Endothelial cell of umbilical vein (primary cell): ENCODE data around the gene ERLIN1. TPM values are rescaled to one million over a fixed set of nuclear protein-coding genes. Genes with fewer than 3 reads are reported as not detected.

ENCODE experiments used
- BruUV-seq: library from RNA; stranded (reverse); fragments of 400-500 nt; replicated peaks from 2 replicates; lab custom pipeline; 2021; lab: Mats Ljungman, UMichigan
- CTCF ChIA-PET: fragments of 300-600, 350-600 bp; sonication (Branson Sonifier 250); formaldehyde crosslinking; loops from one replicate; lab custom pipeline; 2021; ENCODE audit warnings: antibody characterized with exemption, inconsistent platforms; lab: Charles Lee
- POLR2A ChIA-PET: fragments of 300-600, 350-600 bp; sonication (Branson Sonifier 250); formaldehyde crosslinking; loops from one replicate; lab custom pipeline; 2021; ENCODE audit warnings: antibody characterized with exemption, inconsistent platforms; lab: Charles Lee
- DNase-seq: peaks from one replicate; pipeline ENCODE4 v3.0.0-alpha.2; 2011; ENCODE audit warnings: low read depth, low spot score
- FAIRE-seq: peaks from 2 replicates; lab custom pipeline; 2011; peaks lifted over from hg19 to GRCh38; lab: Jason Lieb, UNC
- H2AFZ ChIP-seq: 2 replicates; pipeline ENCODE4 v1.6.0; 2012; ENCODE audit warnings: low read depth, low read length, control low read depth, inconsistent platforms
- H3K27ac ChIP-seq: 2 replicates; pipeline ENCODE4 v1.5.1; 2011; ENCODE audit warnings: low read depth, mild to moderate bottlenecking, control low read depth, low read length, moderate library complexity; ENCODE audit not compliant: insufficient read depth
- H3K27me3 ChIP-seq, 2 experiments: 2 replicates each; pipeline versions ENCODE4 v1.6.0 to v1.6.1; 2011; ENCODE audit warnings: low read length in 2 of 2, mixed read lengths in 1 of 2; ENCODE audit not compliant: control insufficient read depth in 2 of 2, insufficient read depth in 2 of 2
- H3K36me3 ChIP-seq, 2 experiments: 2 replicates in 1 of 2; 3 replicates in 1 of 2; pipeline ENCODE4 v1.5.1; 2011; ENCODE audit warnings: low read length in 2 of 2, mild to moderate bottlenecking in 1 of 2, moderate library complexity in 1 of 2; ENCODE audit not compliant: control insufficient read depth in 2 of 2, insufficient read depth in 2 of 2; ENCODE audit errors: extremely low read depth in 1 of 2
- H3K4me1 ChIP-seq: 3 replicates; pipeline ENCODE4 v1.5.1; 2011; ENCODE audit warnings: mild to moderate bottlenecking, low read length; ENCODE audit not compliant: control insufficient read depth, insufficient read depth; ENCODE audit errors: extremely low read depth
- H3K4me2 ChIP-seq: 2 replicates; pipeline ENCODE4 v1.6.1; 2011; ENCODE audit warnings: low read length, control low read depth, mixed read lengths; ENCODE audit not compliant: insufficient read depth
- H3K4me3 ChIP-seq, 3 experiments: fragments of 200-600 bp in 1 of 3; sonication (generic), shearing (Covaris generic) in 1 of 3; replicated peaks in 1 of 3; 2 replicates each; pipeline ENCODE4 v1.5.1; 2011 to 2016; ENCODE audit warnings: control low read depth in 3 of 3, low read length in 3 of 3, mild to moderate bottlenecking in 2 of 3, inconsistent platforms in 1 of 3, low read depth in 1 of 3, moderate library complexity in 1 of 3; ENCODE audit not compliant: insufficient read depth in 1 of 3
- H3K79me2 ChIP-seq: 2 replicates; pipeline ENCODE4 v1.6.0; 2012; ENCODE audit warnings: low read length, inconsistent platforms; ENCODE audit not compliant: control insufficient read depth, insufficient read depth
- H3K9ac ChIP-seq: replicated peaks from 2 replicates; pipeline ENCODE3; 2011; ENCODE audit warnings: low read length, control low read depth; ENCODE audit not compliant: insufficient read depth; ENCODE audit errors: extremely low read depth
- H3K9me1 ChIP-seq: replicated peaks from 3 replicates; pipeline ENCODE4 v1.6.0; 2011; ENCODE audit warnings: mild to moderate bottlenecking, low read length; ENCODE audit not compliant: control insufficient read depth, insufficient read depth; ENCODE audit errors: extremely low read depth
- H3K9me3 ChIP-seq: replicated peaks from 2 replicates; pipeline ENCODE4 v1.5.1; 2012; ENCODE audit warnings: low read length, inconsistent platforms; ENCODE audit not compliant: control insufficient read depth, insufficient read depth
- H4K20me1 ChIP-seq: replicated peaks from 2 replicates; pipeline ENCODE3; 2011; ENCODE audit warnings: mild to moderate bottlenecking, low read length; ENCODE audit not compliant: control insufficient read depth, insufficient read depth; ENCODE audit errors: extremely low read depth
- EZH2 ChIP-seq: IDR thresholded peaks from 2 replicates; pipeline ENCODE4 v1.6.1; 2012; ENCODE audit warnings: borderline replicate concordance, low read depth, mild to moderate bottlenecking, moderate library complexity, low read length, inconsistent platforms; ENCODE audit not compliant: severe bottlenecking
- FOS ChIP-seq: IDR thresholded peaks from 2 replicates; pipeline ENCODE4 v1.6.1; 2011; ENCODE audit warnings: mild to moderate bottlenecking, low read length, moderate library complexity, borderline replicate concordance; ENCODE audit not compliant: insufficient read depth
- GATA2 ChIP-seq: IDR thresholded peaks from 2 replicates; pipeline ENCODE4 v1.7.0; 2011; ENCODE audit warnings: low read depth, mild to moderate bottlenecking, moderate library complexity, mixed read lengths, low read length; ENCODE audit not compliant: insufficient read length, insufficient read depth
- JUN ChIP-seq: IDR thresholded peaks from 2 replicates; pipeline ENCODE4 v1.6.1; 2011; ENCODE audit warnings: borderline replicate concordance, low read depth; ENCODE audit not compliant: insufficient read length, insufficient read depth
- MAX ChIP-seq: IDR thresholded peaks from 2 replicates; pipeline ENCODE4 v1.6.1; 2011; ENCODE audit not compliant: insufficient read depth, insufficient read length
- MYC ChIP-seq: IDR thresholded peaks from one replicate; pipeline ENCODE4 v1.6.1; 2011; ENCODE audit warnings: mild to moderate bottlenecking, low read depth, low read length
- POLR2A ChIP-seq: IDR thresholded peaks from 2 replicates; pipeline ENCODE4 v1.6.1; 2012; ENCODE audit warnings: low read depth, mild to moderate bottlenecking, control low read depth, low read length
- POLR2AphosphoS5 ChIP-seq: IDR thresholded peaks from 2 replicates; pipeline ENCODE4 v1.6.1; 2012; ENCODE audit warnings: low read depth, mild to moderate bottlenecking, control low read depth, low read length, moderate library complexity; ENCODE audit not compliant: insufficient read depth
- dilution Hi-C: fragments of 300-500 bp; cut with MboI; formaldehyde crosslinking; loops from one replicate; pipeline ENCODE4 v1.15.0; 2019; ENCODE audit warnings: low sequenced_read_pairs; ENCODE audit not compliant: extremely low pct_ligation_motif_present
- intact Hi-C: fragments of 100-400 bp; cut with micrococcal nuclease; formaldehyde crosslinking; loops from one replicate; pipeline ENCODE4 v1.10.0; 2022
- polyA plus RNA-seq, 4 experiments: library from polyadenylated mRNA; depleted of rRNA in 3 of 4; stranded (reverse) in 3 of 4; unstranded in 1 of 4; fragments of >200 nt; gene quantifications; 2 replicates each; pipeline versions ENCODE4 v1.2.1 to v1.2.3, GENCODE V29; 2011 to 2012; ENCODE audit warnings: missing spikeins in 1 of 4
- total RNA-seq: library from RNA; stranded (reverse); gene quantifications from 2 replicates; pipeline ENCODE4 v1.2.3, GENCODE V29; 2021
- TF ChIP-seq, protein P1 (sequence below), 2 donors: IDR thresholded peaks; 1 replicate in 1 of 2; 2 replicates in 1 of 2; pipeline ENCODE4 v1.5.1; 2011; ENCODE audit warnings: low read length in 2 of 2, mild to moderate bottlenecking in 2 of 2, moderate library complexity in 2 of 2, control low read depth in 1 of 2, inconsistent platforms in 1 of 2, low read depth in 1 of 2; ENCODE audit not compliant: insufficient read depth in 1 of 2; ENCODE audit errors: extremely low read depth in 1 of 2

Gene ERLIN1
- total and polyA plus RNA-seq, 2 donors (not counting 3 experiments of a cell fraction or from before 2014, with no cell fraction given) = 30.7 to 51.0 TPM

DNA sequence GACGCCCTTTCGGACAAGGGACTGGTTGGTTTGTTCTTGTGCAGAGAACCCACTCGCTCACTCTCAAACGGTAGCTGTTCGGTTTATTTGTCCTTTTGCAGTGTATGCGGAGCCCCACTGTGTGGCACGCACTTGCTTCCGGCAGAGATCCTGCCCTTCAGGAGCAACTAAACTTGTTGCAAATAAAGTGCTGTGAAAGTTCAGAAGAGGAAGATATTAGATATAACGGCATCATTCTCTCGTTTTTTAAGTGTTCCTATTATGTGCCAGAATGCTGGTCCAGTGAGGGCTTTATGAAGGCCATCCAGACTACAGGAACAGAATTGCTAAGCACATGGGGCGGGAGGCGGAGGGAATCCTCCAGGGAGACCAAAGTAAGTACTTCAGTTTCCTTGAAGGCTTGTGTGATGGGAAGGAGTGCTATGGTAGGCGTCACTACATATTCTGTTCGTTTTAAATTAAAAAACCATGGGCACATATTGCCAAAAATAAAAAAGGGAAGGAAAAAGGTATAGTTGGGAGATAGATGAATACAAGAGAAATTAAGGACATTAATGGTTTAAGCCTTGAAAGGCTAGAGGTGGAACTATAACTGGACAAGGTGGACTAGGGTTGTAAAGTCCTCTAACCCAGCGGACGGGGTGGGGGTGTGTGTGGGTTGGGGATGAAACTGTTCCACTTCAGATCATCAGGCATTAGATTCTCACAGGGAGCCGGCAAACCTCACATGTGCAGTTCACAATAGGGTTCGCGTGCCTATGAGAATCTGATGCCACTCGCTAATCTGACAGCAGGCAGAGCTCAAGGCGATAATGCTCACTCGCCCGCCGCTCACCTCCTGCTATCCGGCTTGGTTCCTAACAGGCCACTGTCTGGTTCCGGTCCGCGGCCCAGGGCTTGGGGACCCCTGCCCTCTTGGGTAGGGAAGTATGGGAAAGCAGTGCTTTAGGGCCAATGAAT lies 704 bp upstream of the ERLIN1 start:
- peak; percentile 35 for FAIRE-seq
- peak overlapping the region; percentile 63 for H2AFZ ChIP-seq
- dilution Hi-C loops (no loop called here), intact Hi-C loops (loop anchor here (1.0 to 5.0 kb wide), 4 partner anchors 43 to 454 kb away; partner anchors contain the start of genes CHUK, COX15 and CUTC)
- H3K27ac ChIP-seq = peak overlapping the region; percentile 42
- no peaks in the 10 kb centered on the region for H3K9me1 ChIP-seq
- POLR2A ChIA-PET = no interaction called here
- DNase-seq = no peak
- peak overlapping the region; percentile 78 for H3K9ac ChIP-seq
- BruUV-seq = TSS peak; percentile 87
- no peak for TF ChIP-seq JUN
- no peak for TF ChIP-seq POLR2AphosphoS5
- no peak for TF ChIP-seq MAX
- no peak for TF ChIP-seq MYC
- TF ChIP-seq FOS = no peak
- TF ChIP-seq, protein P1, sequence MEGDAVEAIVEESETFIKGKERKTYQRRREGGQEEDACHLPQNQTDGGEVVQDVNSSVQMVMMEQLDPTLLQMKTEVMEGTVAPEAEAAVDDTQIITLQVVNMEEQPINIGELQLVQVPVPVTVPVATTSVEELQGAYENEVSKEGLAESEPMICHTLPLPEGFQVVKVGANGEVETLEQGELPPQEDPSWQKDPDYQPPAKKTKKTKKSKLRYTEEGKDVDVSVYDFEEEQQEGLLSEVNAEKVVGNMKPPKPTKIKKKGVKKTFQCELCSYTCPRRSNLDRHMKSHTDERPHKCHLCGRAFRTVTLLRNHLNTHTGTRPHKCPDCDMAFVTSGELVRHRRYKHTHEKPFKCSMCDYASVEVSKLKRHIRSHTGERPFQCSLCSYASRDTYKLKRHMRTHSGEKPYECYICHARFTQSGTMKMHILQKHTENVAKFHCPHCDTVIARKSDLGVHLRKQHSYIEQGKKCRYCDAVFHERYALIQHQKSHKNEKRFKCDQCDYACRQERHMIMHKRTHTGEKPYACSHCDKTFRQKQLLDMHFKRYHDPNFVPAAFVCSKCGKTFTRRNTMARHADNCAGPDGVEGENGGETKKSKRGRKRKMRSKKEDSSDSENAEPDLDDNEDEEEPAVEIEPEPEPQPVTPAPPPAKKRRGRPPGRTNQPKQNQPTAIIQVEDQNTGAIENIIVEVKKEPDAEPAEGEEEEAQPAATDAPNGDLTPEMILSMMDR (IDR thresholded peaks at IDR 0.05; ENCODE audit: extremely low read depth in 1 of 2, insufficient read depth in 1 of 2, low read depth in 1 of 2, low read length in 2 of 2) = no peak
- no peak for TF ChIP-seq EZH2
- TF ChIP-seq GATA2 = no peak
- no peak for TF ChIP-seq POLR2A
- peaks cover 41% of the 10 kb centered on the region for H3K79me2 ChIP-seq
- H3K4me2 ChIP-seq = peak overlapping the region; percentile 78
- H3K36me3 ChIP-seq = peaks cover 7 to 9% of the 10 kb centered on the region in 2 experiments
- no peaks in the 10 kb centered on the region for H3K27me3 ChIP-seq
- H3K9me3 ChIP-seq = no peaks in the 10 kb centered on the region
- CTCF ChIA-PET = interaction anchor here (1.0 to 2.6 kb wide), 2 partner anchors 9 to 341 kb away, joined by 3 to 7 read pairs (median 4); no protein-coding TSS in a partner anchor
- H3K4me3 ChIP-seq = peak overlapping the region; percentile 51 to 89 (median 55)
- no peaks in the 10 kb centered on the region for H4K20me1 ChIP-seq
- peaks cover 16% of the 10 kb centered on the region for H3K4me1 ChIP-seq
